HepG2 (cell line): ENCODE results near the gene GSTA1. TPM values are rescaled to one million over a fixed set of nuclear protein-coding genes. Genes with fewer than 3 reads are reported as not detected.

Experiments
- ATAC-seq: fragments of 200-7000 bp; cut with Tn5 transposase; 3 replicates; pipeline ENCODE4 v1.9.1; 2020; ENCODE audit warnings: mild to moderate bottlenecking, moderate library complexity
- BruUV-seq: library from RNA; stranded (reverse); fragments of 400-500 nt; replicated peaks from 2 replicates; lab custom pipeline; 2021; lab: Mats Ljungman, UMichigan
- CTCF ChIA-PET: fragments of 300-600 bp; formaldehyde crosslinking; extraction: SDS; loops from one replicate; lab custom pipeline; 2021; ENCODE audit warnings: low total read pairs, inconsistent platforms, low intra/inter-chr PET ratio; lab: Yijun Ruan, JAX
- POLR2A ChIA-PET: fragments of 350-600 bp; sonication (Branson Sonifier 250); formaldehyde crosslinking; loops from one replicate; lab custom pipeline; 2020; ENCODE audit warnings: antibody characterized with exemption, inconsistent platforms; lab: Yijun Ruan, JAX
- DNase-seq: peaks from one replicate; pipeline ENCODE4 v3.0.0-alpha.2; 2015; ENCODE audit warnings: low spot score
- FAIRE-seq: peaks from 3 replicates; lab custom pipeline; 2011; peaks lifted over from hg19 to GRCh38; lab: Jason Lieb, UNC
- H2AFZ ChIP-seq: one replicate; pipeline ENCODE4 v1.6.1; 2011; ENCODE audit warnings: low read length, inconsistent platforms
- H3K27ac ChIP-seq: fragments of 300-600 bp; 3 replicates; pipeline ENCODE4 v1.8.0; 2011; ENCODE audit warnings: mixed run types, mild to moderate bottlenecking, mixed read lengths, low read length, inconsistent platforms; ENCODE audit not compliant: insufficient read depth; ENCODE audit errors: extremely low read length
- H3K27me3 ChIP-seq, 2 experiments: fragments of 200-600 bp in 1 of 2; 2 replicates in 1 of 2; 3 replicates in 1 of 2; pipeline versions ENCODE4 v1.6.0 to v1.8.0; 2011; ENCODE audit warnings: low read length in 2 of 2, mild to moderate bottlenecking in 2 of 2, moderate library complexity in 2 of 2, inconsistent platforms in 1 of 2; ENCODE audit not compliant: insufficient read depth in 2 of 2, control insufficient read depth in 1 of 2
- H3K36me3 ChIP-seq, 2 experiments: fragments of 200-600 bp in 1 of 2; replicated peaks in 1 of 2; 2 replicates in 1 of 2; 3 replicates in 1 of 2; pipeline versions ENCODE4 v1.5.1 to v1.8.0; 2011; ENCODE audit warnings: low read length in 2 of 2, inconsistent platforms in 1 of 2; ENCODE audit not compliant: insufficient read depth in 2 of 2, control insufficient read depth in 1 of 2
- H3K4me1 ChIP-seq: 2 replicates; pipeline ENCODE4 v1.5.1; 2012; ENCODE audit warnings: low read length, inconsistent platforms; ENCODE audit not compliant: insufficient read depth
- H3K4me2 ChIP-seq: 2 replicates; pipeline ENCODE4 v1.6.0; 2011; ENCODE audit warnings: low read depth, low read length, inconsistent platforms
- H3K4me3 ChIP-seq, 3 experiments: fragments of 200-600 bp in 1 of 3; sonication (generic), shearing (Covaris generic) in 1 of 3; replicated peaks in 1 of 3; 2 replicates each; pipeline ENCODE4 v1.5.1; 2011 to 2016; ENCODE audit warnings: low read length in 3 of 3, inconsistent platforms in 2 of 3, low read depth in 2 of 3, mild to moderate bottlenecking in 2 of 3, control low read depth in 1 of 3, mixed read lengths in 1 of 3; ENCODE audit not compliant: insufficient read depth in 1 of 3
- H3K79me2 ChIP-seq: one replicate; pipeline ENCODE4 v1.6.1; 2011; ENCODE audit warnings: low read length, inconsistent platforms; ENCODE audit not compliant: insufficient read depth
- H3K9ac ChIP-seq: 2 replicates; pipeline ENCODE4 v1.6.0; 2011; ENCODE audit warnings: mild to moderate bottlenecking, low read depth, low read length, inconsistent platforms; ENCODE audit not compliant: insufficient read depth
- H3K9me3 ChIP-seq: 2 replicates; pipeline ENCODE4 v1.5.1; 2012; ENCODE audit warnings: mild to moderate bottlenecking, low read length
- H4K20me1 ChIP-seq: 2 replicates; pipeline ENCODE4 v1.6.0; 2011; ENCODE audit warnings: inconsistent platforms, mild to moderate bottlenecking, low read length, moderate library complexity; ENCODE audit not compliant: insufficient read depth
- GATAD2A ChIP-seq: IDR thresholded peaks from 2 replicates; pipeline ENCODE4 v1.6.1; 2016
- NFAT5 ChIP-seq: sonication (generic); formaldehyde crosslinking; IDR thresholded peaks from 2 replicates; pipeline ENCODE4 v1.4.0; 2020; ENCODE audit warnings: missing genetic modification reagents
- ONECUT2 ChIP-seq: sonication (generic); formaldehyde crosslinking; IDR thresholded peaks from 2 replicates; pipeline ENCODE4 v1.4.0; 2020; ENCODE audit warnings: missing genetic modification reagents
- SIX1 ChIP-seq: sonication (generic); formaldehyde crosslinking; IDR thresholded peaks from 2 replicates; pipeline ENCODE4 v1.4.0; 2020; ENCODE audit warnings: missing genetic modification reagents, borderline replicate concordance
- SIX4 ChIP-seq: sonication (generic); formaldehyde crosslinking; IDR thresholded peaks from 2 replicates; pipeline ENCODE4 v1.4.0; 2020; ENCODE audit warnings: missing genetic modification reagents
- SP4 ChIP-seq: sonication (generic); formaldehyde crosslinking; IDR thresholded peaks from 2 replicates; pipeline ENCODE4 v1.8.1; 2023; ENCODE audit warnings: mild to moderate bottlenecking, missing genetic modification reagents
- TBL1XR1 ChIP-seq: fragments of 150-350 bp; IDR thresholded peaks from 2 replicates; pipeline ENCODE4 v1.6.1; 2014; ENCODE audit warnings: borderline replicate concordance, low read length; ENCODE audit not compliant: partially characterized antibody
- ZNF644 ChIP-seq: IDR thresholded peaks from 2 replicates; pipeline ENCODE4 v1.6.1; 2016; ENCODE audit warnings: low read depth
- ZNF782 ChIP-seq: sonication (generic); formaldehyde crosslinking; IDR thresholded peaks from 2 replicates; pipeline ENCODE4 v1.4.0; 2020; ENCODE audit warnings: missing genetic modification reagents, mild to moderate bottlenecking, borderline replicate concordance
- WGBS: methylation state at CpG from one replicate; pipeline ENCODE4 v1.1.6; 2017; ENCODE audit warnings: low lambda C conversion rate; 5-methylcytosine and 5-hydroxymethylcytosine counted together
- in situ Hi-C: cut with HindIII; loops from 2 replicates; pipeline ENCODE4 v1.10.0; 2017; ENCODE audit warnings: low pct_unique_long_range_greater_than_20kb; ENCODE audit not compliant: extremely low pct_ligation_motif_present
- intact Hi-C: fragments of 100-400 bp; cut with micrococcal nuclease; formaldehyde crosslinking; loops from one replicate; pipeline ENCODE4 v1.10.0; 2022; ENCODE audit not compliant: unreplicated experiment
- polyA plus RNA-seq, 8 experiments: library from polyadenylated mRNA; depleted of rRNA in 3 of 8; stranded (reverse) in 7 of 8; unstranded in 1 of 8; fragments of >200 nt; fragmentation: Illumina TruSeq in 4 of 8; extraction: Trizol in 4 of 8; gene quantifications; 2 replicates each; pipeline versions ENCODE4 v1.2.1 to v1.2.3, GENCODE V29; 2011 to 2016; ENCODE audit warnings: low read depth in 4 of 8, missing spikeins in 1 of 8, mixed read lengths in 1 of 8; ENCODE audit not compliant: insufficient read depth in 1 of 8
- total RNA-seq, 5 experiments: library from RNA; depleted of rRNA; stranded (reverse); fragments of >200 nt; fragmentation: Illumina TruSeq; extraction: Trizol; gene quantifications; 2 replicates each; pipeline ENCODE4 v1.2.3, GENCODE V29; 2016; ENCODE audit warnings: low read depth in 1 of 5

Gene GSTA1
- total and polyA plus RNA-seq, 2 of the 13 experiments (the other 11 are each of a cell fraction or from before 2014, with no cell fraction given): 6.2 to 282 TPM

- peaks cover 46% of the 10 kb centered on the region for H3K4me1 ChIP-seq
- no peak overlapping the region for H3K4me2 ChIP-seq
- TF ChIP-seq SIX1 (CRISPR knock-in tag) (peak; percentile 81; the same call in 1 of the 2 replicates), ONECUT2 (CRISPR knock-in tag) (0 out of 2 replicates have a peak, but pooled peaks have one; percentile 10), ZNF782 (CRISPR knock-in tag) (no peak), TBL1XR1 (no peak), SIX4 (CRISPR knock-in tag) (peak; percentile 23; the same call in 1 of the 2 replicates)
- 83% methylated on average over 6 of the region's 6 CpGs for WGBS
- intact Hi-C loops (loop anchor here (5.0 kb wide), 1 partner anchor 33 kb away; no protein-coding TSS in a partner anchor), in situ Hi-C loops (no loop called here)
- no peak for FAIRE-seq
- POLR2A ChIA-PET: no interaction called here
- H2AFZ ChIP-seq: no peak overlapping the region
- no peaks in the 10 kb centered on the region for H3K27me3 ChIP-seq
- ATAC-seq: no peak
- DNase-seq: no peak
- H3K36me3 ChIP-seq: no peaks in the 10 kb centered on the region
- H3K9ac ChIP-seq: no peak overlapping the region
- no peak overlapping the region for H3K4me3 ChIP-seq
- no TSS peak for BruUV-seq
- H3K9me3 ChIP-seq: peaks cover 4% of the 10 kb centered on the region; the same call in 1 of the 2 replicates
- no peak overlapping the region for H3K27ac ChIP-seq
- no peaks in the 10 kb centered on the region for H3K79me2 ChIP-seq
- H4K20me1 ChIP-seq: no peaks in the 10 kb centered on the region
- CTCF ChIA-PET: no interaction called here
These were observed 43.4 kb downstream of the GSTA1 start for GRCh38 chr6:52760105-52760765.

GRCh38 chr6:52759085-52759484 lies 44.5 kb downstream of the GSTA1 start:
- 96% methylated on average over 1 of the region's 1 CpG for WGBS
- Histone ChIP-seq H3K36me3 (no peaks in the 10 kb centered on the region), H3K4me2 (no peak overlapping the region), H3K27ac (no peak overlapping the region), H3K79me2 (no peaks in the 10 kb centered on the region), H3K27me3 (no peaks in the 10 kb centered on the region), H3K9ac (no peak overlapping the region), H3K4me3 (no peak overlapping the region), H2AFZ (no peak overlapping the region), H4K20me1 (no peaks in the 10 kb centered on the region), H3K9me3 (peaks cover 4% of the 10 kb centered on the region; the same call in 1 of the 2 replicates), H3K4me1 (peaks cover 46% of the 10 kb centered on the region)
- peak; percentile 35; the same call in 1 of the 3 replicates for ATAC-seq
- no peak for FAIRE-seq
- intact Hi-C loops (no loop called here), in situ Hi-C loops (no loop called here)
- peak; percentile 19 for DNase-seq
- no TSS peak for BruUV-seq
- ChIA-PET POLR2A (no interaction called here), CTCF (no interaction called here)
- TF ChIP-seq NFAT5 (CRISPR knock-in tag) (no peak), SP4 (CRISPR knock-in tag) (no peak), SIX1 (CRISPR knock-in tag) (peak; percentile 94), GATAD2A (CRISPR knock-in tag) (0 out of 2 replicates have a peak, but pooled peaks have one; percentile 37), SIX4 (CRISPR knock-in tag) (peak; percentile 86), ZNF644 (CRISPR knock-in tag) (0 out of 2 replicates have a peak, but pooled peaks have one; percentile 30)
